Fibroblast of mammary gland (primary cell): ENCODE results near the gene DCPS.

Source experiments
- DNase-seq: peaks from one replicate; pipeline ENCODE4 v3.0.0-alpha.2; 2010; ENCODE audit warnings: low read depth
- H3K4me3 ChIP-seq: 2 replicates; pipeline ENCODE4 v1.5.1; 2011; ENCODE audit warnings: low read depth, mild to moderate bottlenecking, low read length, moderate library complexity; ENCODE audit not compliant: control insufficient read depth
- CTCF ChIP-seq: conservative IDR thresholded peaks from 2 replicates; pipeline ENCODE4 v1.5.1; 2011; ENCODE audit warnings: low read depth, low read length, inconsistent platforms; ENCODE audit not compliant: control insufficient read depth, insufficient read depth

DCPS gene

GRCh38 chr11:126311401-126312291 is 7.8 kb downstream of the DCPS start:
- TF ChIP-seq CTCF = no peak
- H3K4me3 ChIP-seq = no peak overlapping the region

GRCh38 chr11:126312961-126313360 is 9.1 kb downstream of the DCPS start:
- TF ChIP-seq CTCF = no peak
- H3K4me3 ChIP-seq = no peak overlapping the region
- no peak for DNase-seq

More at GRCh38 chr11:126311401-126312291, 7.8 kb downstream of the DCPS start:
- DNase-seq = no peak

- H3K4me3 ChIP-seq = no peak overlapping the region
- DNase-seq = no peak
- TF ChIP-seq CTCF = no peak
Observed at GRCh38 chr11:126313826-126314225, 10.0 kb downstream of the DCPS start.

- peak; percentile 34 for DNase-seq
- TF ChIP-seq CTCF = no peak
- H3K4me3 ChIP-seq = no peak overlapping the region
Observed at GRCh38 chr11:126317432-126317755, 13.5 kb downstream of the DCPS start.

GRCh38 chr11:126317756-126318573 is 14.1 kb downstream of the DCPS start:
- peak overlapping the region; percentile 18 for H3K4me3 ChIP-seq
- peak; percentile 93 for DNase-seq
- no peak for TF ChIP-seq CTCF

- TF ChIP-seq CTCF = no peak
- peak; percentile 98 for DNase-seq
- H3K4me3 ChIP-seq = no peak overlapping the region
Observed at GRCh38 chr11:126318574-126319373, 14.9 kb downstream of the DCPS start.
